Measurements from ENCODE around the gene E4F1.

E4F1 gene

DNA sequence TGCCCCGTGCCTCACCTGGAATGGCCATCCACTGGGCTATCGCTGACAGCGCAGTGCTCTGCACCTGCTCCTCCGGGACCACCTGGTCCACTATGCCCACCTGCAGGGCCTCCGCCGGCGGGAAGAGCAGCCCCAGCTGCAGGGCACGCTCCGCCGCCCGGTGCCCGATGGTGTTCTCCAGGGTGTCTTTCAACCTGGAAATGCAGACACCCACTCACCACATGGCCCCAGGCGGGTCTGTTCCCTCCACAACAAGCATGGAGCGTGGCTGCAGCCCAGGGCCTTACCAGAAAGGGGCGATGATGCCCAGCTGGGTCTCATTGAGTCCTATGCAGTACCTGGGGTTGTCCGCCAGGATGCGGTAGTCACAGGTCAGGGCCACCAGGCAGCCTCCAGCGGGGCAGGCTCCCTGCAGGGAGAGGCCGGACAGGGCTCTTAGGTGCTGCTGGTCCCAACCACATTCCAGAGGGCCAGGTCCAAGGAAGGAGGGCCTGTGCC is 19.7 kb downstream of the E4F1 start:
- no peak overlapping the region for H3K4me3 ChIP-seq (ENCODE audit: low read depth, low read length)
- DNase-seq (ENCODE audit: low read depth), result no peak
- TF ChIP-seq POLR2A (IDR thresholded peaks at IDR 0.05; ENCODE audit: extremely low read depth, insufficient read length) (no peak), MYC (IDR thresholded peaks at IDR 0.05; ENCODE audit: low read depth, low read length) (no peak)
- TF ChIP-seq, protein P1, sequence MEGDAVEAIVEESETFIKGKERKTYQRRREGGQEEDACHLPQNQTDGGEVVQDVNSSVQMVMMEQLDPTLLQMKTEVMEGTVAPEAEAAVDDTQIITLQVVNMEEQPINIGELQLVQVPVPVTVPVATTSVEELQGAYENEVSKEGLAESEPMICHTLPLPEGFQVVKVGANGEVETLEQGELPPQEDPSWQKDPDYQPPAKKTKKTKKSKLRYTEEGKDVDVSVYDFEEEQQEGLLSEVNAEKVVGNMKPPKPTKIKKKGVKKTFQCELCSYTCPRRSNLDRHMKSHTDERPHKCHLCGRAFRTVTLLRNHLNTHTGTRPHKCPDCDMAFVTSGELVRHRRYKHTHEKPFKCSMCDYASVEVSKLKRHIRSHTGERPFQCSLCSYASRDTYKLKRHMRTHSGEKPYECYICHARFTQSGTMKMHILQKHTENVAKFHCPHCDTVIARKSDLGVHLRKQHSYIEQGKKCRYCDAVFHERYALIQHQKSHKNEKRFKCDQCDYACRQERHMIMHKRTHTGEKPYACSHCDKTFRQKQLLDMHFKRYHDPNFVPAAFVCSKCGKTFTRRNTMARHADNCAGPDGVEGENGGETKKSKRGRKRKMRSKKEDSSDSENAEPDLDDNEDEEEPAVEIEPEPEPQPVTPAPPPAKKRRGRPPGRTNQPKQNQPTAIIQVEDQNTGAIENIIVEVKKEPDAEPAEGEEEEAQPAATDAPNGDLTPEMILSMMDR (IDR thresholded peaks at IDR 0.05; ENCODE audit: low read depth, low read length), result no peak
- TF ChIP-seq, protein P2, sequence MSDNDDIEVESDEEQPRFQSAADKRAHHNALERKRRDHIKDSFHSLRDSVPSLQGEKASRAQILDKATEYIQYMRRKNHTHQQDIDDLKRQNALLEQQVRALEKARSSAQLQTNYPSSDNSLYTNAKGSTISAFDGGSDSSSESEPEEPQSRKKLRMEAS (IDR thresholded peaks at IDR 0.05; ENCODE audit: low read depth, low read length), result no peak

DNA sequence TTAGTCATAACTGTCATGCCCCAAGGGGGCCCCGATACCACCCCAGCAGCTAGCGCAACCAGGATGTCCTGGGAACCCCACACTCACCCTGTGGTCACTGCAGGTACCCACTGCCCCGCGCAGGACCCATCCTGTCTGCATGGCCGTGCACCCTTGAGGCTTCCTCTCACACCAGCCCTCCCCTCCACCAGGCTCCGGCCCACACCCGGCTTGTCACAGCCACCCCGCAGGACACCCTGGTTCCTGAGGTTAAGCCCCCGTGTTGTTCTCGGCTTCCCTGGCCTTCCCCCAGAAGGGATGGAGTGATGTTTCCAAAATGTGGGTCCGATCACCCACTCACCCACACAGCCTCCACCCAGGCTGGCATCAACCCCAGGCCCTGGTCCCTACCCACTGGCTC is 20.4 kb downstream of the E4F1 start:
- TF ChIP-seq, protein P2 (IDR thresholded peaks at IDR 0.05; ENCODE audit: low read depth, low read length), result no peak
- TF ChIP-seq, protein P1 (IDR thresholded peaks at IDR 0.05; ENCODE audit: low read depth, low read length), result no peak
- TF ChIP-seq MYC (IDR thresholded peaks at IDR 0.05; ENCODE audit: low read depth, low read length), result no peak
- TF ChIP-seq POLR2A (IDR thresholded peaks at IDR 0.05; ENCODE audit: extremely low read depth, insufficient read length), result no peak

DNA sequence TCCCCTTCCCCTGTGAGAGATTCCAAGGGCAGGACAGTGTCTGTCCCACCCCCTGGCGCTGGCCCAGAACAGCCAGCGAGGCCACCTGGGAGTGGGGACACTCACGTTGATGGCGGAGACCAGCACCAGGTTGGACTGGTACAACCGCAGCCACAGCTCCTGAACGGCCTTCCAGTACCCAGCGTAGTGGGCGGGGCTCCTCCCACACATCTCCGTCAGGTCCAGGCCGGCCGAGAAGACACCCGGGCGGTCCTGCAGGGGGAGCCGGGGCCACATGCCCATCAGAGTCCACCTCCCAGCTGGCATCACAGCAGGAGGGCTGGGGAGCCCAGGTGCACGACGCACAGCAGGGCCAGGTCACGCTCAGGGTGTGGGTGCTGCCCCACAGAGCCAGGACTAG is 20.9 kb downstream of the E4F1 start:
- DNase-seq (ENCODE audit: low read depth), result no peak
- H3K4me3 ChIP-seq (ENCODE audit: low read depth, low read length), result no peak overlapping the region
- TF ChIP-seq, protein P1 (IDR thresholded peaks at IDR 0.05; ENCODE audit: low read depth, low read length), result no peak
- TF ChIP-seq MYC (IDR thresholded peaks at IDR 0.05; ENCODE audit: low read depth, low read length), result no peak

More for the DNA sequence above, 20.4 kb downstream of the E4F1 start:
- no peak overlapping the region for H3K4me3 ChIP-seq (ENCODE audit: low read depth, low read length)
- DNase-seq (ENCODE audit: low read depth), result no peak

DNA sequence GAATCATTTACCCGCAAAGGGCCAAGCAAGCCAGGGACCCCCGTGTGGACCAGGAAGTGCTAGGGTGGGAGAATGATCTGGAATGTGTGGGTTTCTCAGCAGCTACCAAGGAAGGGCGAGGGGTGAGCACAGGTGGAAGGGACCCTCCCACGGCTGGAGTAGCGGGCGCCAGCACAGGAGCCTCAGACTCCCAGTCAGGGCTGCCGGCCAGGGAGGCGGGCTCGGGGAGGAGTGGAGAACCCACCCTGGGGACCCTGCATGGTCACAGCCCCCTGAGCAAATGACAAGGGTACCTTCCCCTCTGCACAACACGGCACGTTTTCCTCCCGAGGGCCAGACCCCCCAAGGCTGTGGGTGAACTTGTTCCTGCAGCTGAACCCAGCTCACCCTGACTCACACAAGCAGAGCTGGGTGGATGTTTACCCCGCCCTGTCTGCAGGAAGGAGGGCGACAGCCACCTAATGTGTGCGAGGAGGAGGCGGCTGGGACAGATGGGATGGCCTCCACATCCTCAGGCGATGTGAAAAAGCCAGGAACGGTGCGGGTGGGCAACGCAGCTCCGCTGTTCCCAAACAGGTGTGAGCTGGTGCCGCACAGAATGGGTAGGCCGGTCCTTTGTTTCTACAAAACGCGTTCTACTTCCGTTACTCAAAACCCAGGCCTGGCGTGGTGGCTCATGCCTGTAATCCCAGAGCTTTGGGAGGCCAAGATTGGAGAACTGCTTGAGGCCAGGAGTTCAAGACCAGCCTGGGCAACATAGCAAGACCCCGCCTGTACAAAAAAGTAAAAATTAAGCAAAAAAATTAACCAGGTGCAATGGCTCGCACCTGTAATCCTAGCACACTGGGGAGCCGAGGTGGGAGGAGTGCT is 21.8 kb downstream of the E4F1 start:
- no peak for DNase-seq (ENCODE audit: low read depth)
- no peak for TF ChIP-seq MYC (IDR thresholded peaks at IDR 0.05; ENCODE audit: low read depth, low read length)
- TF ChIP-seq, protein P1 (IDR thresholded peaks at IDR 0.05; ENCODE audit: low read depth, low read length), result no peak
- no peak for TF ChIP-seq POLR2A (IDR thresholded peaks at IDR 0.05; ENCODE audit: extremely low read depth, insufficient read length)
- TF ChIP-seq, protein P2 (IDR thresholded peaks at IDR 0.05; ENCODE audit: low read depth, low read length), result no peak
- H3K4me3 ChIP-seq (ENCODE audit: low read depth, low read length), result no peak overlapping the region

DNA sequence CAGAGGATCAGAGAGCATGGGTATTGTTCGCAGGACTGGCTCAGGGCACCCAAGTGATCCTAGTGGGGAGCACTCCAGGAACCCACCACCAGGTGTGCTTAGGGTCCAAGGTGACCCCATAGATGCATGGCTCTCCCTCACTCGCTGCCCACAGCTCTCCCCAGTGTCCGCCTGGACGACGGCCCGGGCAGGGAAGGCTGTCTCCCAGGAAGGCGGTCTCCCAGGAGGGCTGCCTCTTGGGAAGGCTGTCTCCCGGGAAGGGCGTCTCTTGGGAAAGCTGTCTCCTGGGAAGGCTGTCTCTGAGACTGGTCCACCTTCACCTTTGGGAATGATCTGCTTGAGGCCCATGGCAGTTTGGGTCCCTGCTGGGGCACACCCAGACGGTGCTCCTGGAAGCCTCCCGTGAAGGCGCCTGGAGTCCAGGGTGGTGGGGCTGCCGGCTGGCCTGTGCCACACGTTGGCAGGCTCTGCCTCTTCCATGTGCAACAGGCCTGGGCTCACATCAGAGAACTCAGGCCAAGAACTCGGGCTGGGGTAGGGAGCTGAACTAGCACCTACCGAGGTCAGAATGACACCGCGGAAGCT is 23.0 kb downstream of the E4F1 start:
- H3K4me3 ChIP-seq (ENCODE audit: low read depth, low read length), result no peak overlapping the region
- no peak for DNase-seq (ENCODE audit: low read depth)
- no peak for TF ChIP-seq MYC (IDR thresholded peaks at IDR 0.05; ENCODE audit: low read depth, low read length)
- TF ChIP-seq, protein P1 (IDR thresholded peaks at IDR 0.05; ENCODE audit: low read depth, low read length), result no peak
- no peak for TF ChIP-seq POLR2A (IDR thresholded peaks at IDR 0.05; ENCODE audit: extremely low read depth, insufficient read length)
- TF ChIP-seq, protein P2 (IDR thresholded peaks at IDR 0.05; ENCODE audit: low read depth, low read length), result no peak

Measured in NB4 (cell line).